Left hindlimb (tissue), 1 donor: ENCODE measurements around the gene NEDD4L.

Experiments
- DNase-seq: peaks from one replicate; pipeline ENCODE4 v3.0.0-alpha.2; 2018

NEDD4L gene

DNA sequence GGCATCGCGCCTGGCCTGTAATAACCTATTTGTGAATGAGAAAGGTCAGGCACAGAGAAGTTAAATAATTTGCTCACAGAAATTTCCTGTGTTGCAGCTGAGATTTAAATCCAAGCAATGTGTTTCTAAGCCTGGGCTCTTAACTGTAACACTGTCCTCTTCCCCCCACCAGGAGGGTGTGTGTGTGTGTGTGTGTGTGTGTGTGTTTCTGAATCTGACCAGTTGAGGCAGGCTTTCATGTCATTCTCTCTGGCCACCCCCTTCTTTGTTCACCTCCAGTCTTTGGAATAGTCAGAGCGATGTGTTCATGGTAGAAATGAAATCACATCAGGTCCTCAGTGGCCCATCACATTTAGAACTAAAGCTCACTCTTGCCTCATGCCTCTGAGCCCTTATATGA, 81.2 kb downstream of the NEDD4L start:
- DNase-seq: no peak

DNA sequence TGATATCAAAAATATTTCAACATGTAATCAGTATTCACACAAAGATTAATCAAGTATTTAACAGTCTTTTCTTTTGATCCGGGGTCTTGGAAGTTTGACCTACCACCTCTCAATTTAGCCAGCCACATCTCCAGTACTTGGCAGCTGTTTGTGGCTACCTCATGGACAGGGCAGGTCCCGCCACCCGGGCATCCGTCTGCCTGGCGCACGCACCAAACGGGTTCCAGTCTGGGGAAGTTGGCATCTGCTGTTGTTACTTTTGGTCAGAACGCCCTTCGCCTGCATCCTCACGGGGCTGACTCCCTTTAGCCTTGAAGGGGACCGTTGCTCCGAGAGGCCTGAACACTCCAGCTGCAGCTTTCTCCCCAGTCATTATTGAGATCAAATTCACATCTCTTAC, 81.7 kb downstream of the NEDD4L start:
- DNase-seq: no peak

DNA sequence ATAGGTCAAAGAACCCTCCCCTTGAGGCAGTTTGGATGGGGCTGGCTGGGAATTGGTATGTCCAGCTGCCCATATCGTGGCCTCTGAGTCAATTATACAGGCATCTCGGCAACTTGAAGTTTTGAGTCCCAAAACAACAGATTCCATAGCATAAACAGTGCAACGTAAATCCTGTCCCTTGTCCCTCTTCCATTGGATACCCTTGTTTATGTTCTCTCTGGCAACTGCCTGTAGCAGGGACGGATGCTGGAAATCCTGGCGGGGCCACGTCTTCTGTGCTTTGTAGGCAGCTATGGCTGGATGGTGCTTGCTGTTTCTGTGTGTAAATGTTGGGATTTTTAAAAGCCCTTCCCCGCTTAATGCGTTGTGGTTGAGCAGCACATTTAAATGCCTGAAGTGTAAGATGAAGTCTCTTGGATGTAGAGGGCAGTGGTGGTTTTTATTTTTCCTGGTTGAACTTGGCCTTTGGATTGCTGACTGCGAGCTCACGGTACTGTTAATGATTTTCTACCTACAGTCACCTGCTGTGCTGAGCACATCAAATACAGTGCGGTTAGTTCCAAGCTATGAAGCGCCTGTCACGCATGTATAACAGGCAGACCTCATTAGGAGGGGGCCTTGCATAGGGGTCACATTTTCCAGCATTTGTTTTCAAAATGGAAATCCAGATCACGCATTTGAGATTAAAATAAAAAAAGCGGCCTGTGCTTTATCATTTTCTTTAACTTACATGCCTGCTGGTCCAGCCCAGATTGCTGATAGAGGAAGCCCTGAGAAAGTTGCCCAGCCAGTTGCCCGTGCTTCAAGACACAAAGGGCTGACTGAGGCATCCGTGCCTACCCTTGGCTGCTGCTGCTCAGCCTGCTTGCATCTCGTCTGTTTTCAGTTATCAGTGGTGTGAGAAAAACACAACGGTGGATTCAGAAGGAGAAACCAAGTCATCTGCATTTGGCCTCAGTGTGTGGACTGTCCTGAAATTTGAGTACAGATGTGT, 84.7 kb downstream of the NEDD4L start:
- DNase-seq: no peak

DNA sequence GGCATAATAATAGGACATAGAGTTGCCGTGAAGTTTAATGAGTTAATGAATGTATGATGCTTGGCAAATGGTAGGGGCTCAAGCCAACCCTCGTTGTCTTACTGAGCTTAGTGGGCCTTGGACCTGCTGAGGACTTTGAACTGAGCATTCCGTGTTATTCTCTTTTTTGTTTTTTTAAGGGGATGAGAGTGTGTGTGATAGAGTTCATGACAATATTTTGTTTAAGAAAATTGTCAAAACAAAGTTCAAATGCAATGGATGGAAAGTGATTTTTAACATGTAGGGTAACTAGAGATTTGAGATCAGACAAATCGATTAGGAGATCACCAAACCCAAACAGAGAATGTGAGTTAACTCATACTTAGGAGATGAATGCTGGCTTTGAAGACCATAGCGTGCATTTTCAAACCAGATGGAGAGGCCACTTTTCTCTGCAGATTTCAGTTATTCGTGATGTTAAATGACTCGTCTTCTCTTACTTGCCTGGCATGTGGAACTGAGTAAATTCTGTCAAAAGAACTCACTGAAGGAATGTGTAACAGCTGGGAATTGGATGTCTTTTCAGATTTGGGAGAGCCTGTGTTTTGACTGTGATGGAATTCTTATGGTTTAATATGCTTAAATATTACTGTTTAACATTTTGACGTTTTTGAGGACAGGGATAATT, 88.7 kb downstream of the NEDD4L start:
- DNase-seq: no peak

DNA sequence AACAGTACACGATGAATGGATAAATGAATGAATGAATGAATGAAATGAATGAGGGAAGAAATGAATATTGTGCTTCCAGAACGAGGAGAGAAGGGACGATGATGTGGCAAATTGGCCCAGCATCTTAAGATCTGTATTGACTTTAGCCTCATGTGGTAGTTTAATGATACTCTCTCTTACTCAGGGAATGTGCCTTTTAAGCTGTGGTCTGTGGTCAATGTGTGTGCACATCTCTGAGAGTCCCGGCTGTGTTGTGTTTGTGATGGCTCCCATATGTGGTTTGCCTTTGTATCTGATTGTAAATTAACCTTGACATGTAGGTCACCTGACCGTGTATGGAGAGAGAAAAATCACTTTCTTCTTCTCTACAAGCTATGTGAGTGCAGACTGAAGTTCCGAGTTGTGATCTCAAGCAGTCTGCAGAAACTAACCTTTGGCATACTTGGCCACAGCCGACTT, 91.2 kb downstream of the NEDD4L start:
- DNase-seq: peak; percentile 50

DNA sequence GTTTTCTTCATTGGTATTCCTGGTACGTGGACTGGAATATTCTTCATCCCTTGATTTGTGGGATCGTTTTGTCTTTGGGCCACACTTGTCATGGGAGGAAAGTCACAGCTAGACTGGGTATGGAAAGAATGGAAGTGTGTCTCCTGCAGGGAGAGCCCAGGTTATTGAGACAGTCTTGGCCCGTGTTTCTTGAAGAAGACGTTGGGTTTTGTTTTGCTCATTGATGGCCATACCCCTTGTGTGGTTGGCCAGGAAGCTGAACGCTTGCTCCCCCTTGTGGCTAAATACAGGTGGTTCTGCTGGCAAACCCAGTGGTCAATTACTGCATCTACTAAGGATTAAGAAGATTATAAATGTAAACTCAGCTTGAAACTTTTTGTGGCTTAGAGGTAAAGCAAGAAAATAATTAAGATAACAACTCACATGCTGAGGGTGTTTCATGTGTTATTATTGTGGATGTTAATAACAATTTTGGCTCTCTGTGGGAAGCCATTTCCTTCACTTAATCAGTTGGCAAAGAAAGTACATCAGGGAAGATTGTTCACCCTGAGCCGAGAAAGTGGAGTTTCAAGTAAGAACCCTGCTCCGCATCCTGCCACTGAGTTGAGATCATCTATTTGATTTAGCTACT, 91.8 kb downstream of the NEDD4L start:
- DNase-seq: no peak

DNA sequence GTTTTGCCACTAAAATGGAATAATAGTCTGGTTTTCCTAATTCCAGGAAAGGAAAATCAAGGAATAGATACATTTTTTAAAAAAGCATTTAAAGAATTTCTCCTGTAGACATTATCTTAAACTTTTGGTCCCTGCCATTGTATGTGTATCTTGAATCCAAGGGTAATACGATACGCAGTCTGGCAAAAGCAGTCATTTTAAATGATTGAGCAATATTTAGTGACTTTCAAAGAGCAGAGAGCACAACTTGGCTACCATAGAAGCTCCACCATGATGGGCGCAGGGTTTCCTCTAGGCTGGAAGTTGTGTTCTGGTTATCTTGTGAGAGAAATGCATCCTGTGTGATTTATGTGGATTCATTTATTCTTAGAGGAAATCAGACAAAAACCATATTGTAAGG, 92.9 kb downstream of the NEDD4L start:
- no peak for DNase-seq

DNA sequence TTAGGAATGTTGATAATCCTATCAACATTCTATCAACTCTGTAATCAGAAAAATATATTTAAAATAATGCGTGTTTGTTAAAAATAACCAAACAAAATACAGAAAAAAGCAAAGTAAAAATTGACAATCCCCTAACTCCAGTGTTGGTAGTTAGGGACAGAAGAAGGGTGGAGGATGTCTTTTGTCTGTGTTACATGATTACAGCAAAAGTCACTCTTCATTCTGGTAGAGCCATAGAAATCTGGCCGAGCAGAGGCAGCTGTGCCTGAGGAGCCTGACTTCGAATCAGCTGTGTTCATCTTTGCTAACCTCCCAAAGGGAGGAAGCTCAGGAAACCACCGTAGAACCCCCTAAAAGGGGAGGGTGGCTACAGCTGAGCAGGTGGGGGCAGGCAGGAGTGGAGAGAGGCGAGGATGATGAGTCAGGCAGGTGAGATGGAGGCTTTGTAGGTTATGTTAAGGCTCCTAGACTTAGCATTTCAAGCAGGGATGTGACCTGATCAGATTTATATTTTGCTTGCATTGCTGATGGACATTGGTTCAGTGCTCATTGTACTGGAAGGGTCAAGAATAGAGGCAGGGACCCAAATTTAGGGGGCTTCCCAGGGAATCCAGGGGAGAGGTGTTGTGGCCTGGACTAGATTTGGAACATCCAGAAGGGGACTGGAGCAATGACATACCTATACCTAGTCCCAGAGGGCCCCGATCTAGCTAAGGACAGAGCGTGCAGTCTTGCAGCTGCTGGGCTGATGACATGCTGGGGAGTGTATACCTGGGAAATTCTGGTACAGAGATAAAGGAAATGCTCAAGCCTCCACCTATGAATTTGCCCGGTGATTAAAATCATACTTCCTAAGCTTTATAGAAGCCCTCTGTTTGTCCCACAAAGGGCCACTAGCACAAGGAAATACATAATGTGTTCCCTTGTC, 95.7 kb downstream of the NEDD4L start:
- no peak for DNase-seq

DNA sequence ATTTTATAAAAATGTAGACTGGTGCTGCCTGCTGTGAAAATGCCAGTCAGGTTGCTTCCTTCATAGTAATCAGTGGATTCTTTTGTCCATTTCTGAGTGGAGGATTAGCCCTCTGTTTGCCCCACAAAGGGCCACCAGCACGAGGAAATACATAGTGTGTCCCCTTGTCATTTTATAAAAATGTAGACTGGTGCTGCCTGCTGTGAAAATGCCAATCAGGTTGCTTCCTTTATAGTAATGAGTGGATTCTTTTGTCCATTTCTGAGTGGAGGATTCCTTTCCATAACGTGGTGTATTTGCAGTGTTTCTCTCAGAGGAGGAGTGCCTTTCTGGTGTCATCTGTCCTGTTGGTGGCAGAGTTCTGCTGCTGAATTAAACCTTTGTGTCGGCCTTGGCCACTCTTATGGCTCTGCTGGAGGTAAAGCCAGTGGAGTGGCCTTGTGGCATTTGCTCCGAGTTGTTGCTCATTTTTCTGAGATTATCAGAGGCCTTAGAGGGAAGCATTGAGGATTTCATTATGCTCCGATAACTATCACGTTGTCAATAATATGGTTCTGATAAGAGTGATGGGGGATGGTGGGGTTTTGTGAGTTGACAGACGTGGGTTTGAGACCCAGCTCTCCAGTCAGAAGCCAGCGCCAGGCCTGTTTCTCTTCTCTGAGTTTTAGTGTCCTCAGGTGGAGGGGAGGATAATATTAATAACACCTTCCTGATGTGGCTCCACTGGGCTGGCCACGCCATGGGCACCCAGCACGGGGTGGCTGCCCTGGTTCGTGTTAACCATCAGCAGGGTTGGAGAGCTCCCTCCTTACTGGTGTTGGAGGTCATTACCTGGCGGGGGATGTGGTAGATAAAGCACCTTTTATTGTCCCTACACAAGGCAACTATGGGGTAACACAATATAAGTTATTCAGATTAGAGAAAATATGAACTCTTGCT, 96.6 kb downstream of the NEDD4L start:
- no peak for DNase-seq

DNA sequence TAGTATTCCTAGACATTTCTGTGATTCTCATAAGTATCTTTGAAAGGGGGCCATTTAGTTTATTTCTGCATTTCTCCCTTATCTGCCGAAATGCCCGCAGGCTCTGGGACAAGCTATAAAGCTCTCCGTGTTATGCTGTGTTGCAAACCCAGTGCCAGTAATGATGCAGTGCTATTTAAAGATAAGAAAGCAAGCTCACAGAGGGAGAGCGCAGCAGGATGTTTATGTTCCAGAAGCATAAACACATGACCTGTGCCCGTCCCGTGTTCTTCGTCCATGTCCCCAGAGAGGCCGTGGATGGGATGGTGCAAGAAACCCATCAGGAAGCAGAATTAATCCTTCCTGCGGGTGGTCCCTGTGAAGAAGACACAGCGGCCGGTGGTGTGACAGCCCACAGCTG, 99.4 kb downstream of the NEDD4L start:
- DNase-seq: no peak

DNA sequence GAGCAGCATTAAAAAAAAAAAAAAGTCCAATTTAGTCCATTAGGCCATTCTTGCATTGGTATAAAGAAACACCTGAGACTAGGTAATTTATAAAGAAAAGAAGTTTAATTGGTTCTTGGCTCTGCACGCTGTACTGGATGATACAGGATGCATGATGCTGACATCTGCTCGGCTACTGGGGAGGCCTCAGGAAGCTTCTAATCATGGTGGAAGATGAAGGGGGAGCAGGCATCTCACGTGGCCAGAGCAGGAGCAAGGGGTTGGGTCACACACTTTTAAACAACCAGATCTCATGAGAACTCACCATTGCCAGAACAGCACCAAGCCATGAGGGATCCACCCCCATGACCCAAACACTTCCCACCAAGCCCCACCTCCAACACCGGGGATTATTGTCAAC, 100.1 kb downstream of the NEDD4L start:
- no peak for DNase-seq

DNA sequence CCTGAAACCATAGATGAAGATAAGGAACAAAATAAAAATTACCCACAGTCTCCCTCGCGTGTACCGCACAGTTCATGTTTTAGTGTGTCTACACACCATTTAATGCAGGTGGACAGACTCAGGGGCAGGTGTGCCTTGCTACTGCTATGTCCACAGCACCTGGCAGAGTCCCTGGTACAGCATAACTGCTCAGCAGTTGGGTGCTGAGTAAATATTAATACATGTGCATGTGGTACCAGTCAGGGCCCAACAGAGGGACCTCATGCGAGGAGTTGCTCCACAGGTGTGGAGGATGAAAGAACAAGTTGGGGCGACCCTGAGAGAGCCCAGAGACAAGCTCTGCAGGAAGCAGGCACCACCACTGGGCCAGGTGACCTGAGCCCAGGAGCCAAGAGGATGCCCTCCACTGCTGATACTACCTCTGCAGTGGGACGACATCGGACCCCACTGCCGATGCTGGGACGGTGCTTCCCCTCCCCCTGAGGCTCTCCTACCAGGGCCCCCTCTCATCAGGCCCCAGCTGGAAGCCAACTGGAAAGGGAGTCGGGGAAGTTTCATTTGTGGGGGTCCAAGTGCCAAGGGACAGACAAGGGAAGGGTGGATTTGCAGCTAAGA, 100.8 kb downstream of the NEDD4L start:
- DNase-seq: no peak

DNA sequence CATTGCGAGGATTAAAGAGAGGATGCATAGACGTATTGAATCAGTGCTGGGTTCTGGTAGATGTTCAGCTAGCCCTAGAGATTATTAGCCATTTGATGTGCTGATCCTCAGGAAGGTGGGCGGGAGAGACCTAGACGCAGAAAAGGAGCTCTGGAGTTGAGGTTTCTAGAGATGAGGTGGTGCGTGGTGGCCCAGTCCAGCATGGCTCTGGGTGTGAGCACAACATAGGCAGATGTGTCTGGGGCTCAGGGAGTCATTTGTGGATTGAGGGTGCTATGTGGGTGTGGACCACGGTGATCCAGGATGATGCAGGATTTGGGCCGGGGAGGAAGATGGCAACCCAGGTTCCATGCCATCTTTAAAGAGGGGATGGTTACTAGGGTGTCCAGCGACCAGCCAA, 102.1 kb downstream of the NEDD4L start:
- no peak for DNase-seq

DNA sequence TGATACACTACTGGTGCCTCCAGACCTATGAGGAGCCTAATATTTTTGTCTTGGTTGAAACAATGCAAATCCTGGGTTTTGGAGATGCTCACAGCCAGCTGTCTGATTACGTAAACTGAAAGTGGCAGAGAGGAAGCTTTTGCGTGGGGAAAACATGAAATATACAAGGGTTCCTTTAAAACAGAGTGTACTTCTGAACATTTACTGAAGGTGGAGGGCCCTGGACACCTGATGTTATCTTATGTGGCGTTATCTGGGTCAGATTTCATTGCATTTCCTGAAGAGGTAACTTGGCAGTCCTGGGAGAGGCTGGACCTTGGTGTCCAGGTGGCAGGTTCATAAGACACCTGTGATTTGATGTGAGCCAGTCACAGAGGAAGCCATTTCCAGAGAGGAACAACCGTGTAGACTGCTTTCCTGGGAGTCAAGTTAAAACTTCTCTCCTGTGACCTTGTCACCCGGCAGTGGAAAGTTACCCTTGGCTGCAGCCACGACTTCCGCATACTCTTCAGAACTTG, 105.0 kb downstream of the NEDD4L start:
- no peak for DNase-seq

DNA sequence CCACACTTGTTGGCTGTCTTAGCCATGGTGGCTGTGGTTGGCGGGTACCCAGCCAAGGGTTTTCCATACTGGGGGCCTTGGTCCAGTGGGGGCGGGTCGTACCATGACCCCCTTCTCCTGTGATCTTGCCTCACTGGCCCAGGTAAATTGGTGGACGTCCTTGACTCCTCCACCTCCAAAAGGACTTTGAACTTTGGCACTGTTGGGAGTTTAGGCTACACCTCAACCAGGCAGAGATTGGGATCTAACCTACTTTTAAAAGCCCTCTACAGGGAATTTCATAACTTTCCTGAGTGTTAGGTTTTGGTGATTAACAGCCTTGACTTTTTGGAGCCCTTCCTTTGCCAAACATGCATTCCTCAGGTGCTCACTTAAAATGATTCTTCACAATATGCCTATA, 106.7 kb downstream of the NEDD4L start:
- no peak for DNase-seq

DNA sequence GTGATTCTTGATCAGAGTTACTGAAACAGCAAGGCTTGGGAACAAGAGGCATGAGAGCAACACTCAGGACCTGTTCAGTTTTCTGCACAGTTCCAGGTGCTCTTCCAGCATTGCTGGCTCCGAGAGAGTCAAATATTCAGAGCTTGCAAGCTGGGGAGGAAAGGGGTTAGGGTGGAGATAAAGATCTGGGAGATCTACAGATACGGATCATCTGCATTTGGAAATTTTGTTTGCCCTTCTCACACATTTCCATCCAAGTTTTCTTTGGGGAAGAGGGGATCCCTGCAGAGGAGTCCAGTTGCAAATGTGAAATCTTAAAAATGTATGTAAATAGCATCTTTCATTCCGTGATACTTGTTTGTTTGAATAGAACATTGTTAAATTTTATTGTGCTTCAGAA, 108.2 kb downstream of the NEDD4L start:
- DNase-seq: no peak

DNA sequence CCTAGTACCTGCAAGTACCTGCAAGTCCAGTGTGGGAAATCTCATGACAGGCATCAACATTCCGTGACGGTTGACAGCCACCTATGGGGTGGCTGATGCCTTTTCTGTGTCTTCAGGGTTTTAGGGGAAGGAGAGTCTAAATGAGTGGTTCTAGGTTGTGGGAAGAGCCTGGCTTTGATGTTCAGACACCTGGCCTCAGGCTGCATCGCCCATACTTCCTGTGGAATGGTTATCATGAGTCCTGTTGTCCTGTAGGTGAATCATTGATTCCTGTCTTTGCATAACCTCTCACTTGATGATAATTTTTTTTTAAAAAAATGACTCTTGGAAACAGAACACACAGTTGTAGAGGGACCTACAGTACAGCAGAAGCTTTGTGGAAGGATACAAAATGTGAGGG, 108.9 kb downstream of the NEDD4L start:
- no peak for DNase-seq

DNA sequence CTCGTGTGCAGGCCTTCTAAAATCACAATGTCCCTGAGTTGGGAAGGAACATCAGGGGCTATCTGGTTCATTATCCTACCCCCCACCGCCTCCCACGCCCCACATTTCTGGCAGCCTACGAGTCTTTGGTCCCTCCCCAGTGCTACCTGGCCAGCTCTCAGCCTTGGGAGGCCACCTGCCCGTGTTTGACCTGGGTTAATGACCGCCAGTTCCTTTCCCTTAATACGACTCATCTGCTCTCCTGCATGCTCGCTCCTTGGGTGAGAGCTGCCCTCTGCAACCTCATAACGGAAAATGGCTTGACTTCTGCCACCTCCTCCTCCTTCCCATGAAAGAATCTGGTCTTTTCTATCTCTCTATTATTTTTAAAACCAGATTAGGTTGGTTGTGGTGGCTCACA, 112.5 kb downstream of the NEDD4L start:
- no peak for DNase-seq

DNA sequence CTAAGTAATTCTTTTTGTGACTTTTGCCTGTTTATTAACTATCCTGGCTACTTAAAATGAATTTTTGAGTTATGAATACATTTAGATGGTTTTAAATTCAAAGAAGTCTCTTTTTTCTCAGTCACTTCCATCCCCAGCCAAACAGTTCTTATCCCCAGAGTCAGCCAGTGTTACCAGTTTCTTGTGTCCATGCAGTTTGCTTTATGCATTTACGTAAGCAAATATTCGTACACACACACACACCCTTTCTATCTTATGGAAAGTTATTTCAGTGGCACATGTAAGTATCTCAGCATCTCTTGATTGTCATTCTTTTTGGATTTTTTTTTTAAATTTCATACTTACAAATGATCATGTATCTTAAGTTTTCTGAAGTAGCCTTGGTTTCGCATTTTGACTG, 113.2 kb downstream of the NEDD4L start:
- no peak for DNase-seq

DNA sequence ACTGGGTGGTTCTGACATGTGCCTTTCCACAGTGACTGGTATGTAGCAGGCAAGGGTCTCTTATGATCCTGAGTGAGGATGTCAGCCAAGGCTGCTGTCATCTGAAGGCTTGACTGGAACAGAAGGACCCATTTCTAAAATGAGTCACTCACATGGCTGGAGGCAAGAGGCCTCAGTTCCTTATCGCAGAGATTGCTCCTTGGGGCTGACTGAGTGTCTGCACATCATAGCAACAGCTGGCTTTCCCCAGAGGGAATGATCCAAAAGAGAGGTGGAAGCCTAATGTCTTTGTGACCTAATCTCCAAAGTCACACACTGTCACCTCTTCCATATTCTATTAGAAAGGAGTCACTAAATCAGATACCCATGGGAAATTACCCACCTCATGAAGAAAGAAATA, 114.0 kb downstream of the NEDD4L start:
- no peak for DNase-seq

DNA sequence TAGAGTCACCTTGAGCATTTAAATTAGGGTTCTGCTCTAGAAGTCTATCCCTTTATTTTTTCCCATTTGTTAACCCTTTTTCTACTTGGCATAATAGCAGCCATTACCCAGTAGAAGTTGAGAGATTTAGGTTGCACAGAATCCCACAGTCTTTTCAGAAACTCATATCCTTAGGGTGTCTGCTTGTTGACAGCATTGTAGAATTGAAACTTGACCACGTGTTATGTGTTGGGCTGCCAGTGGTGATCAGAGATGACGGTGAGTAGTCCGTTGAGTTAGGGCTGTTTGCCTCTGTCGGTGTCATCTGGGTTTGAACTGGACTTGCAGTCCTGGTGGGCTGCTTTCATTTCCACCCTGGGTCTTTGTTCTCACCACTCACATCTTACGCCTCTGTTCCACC, 114.4 kb downstream of the NEDD4L start:
- DNase-seq: no peak
